Hepatocyte (in vitro differentiated cells): Measurements from ENCODE around the gene TSHZ1. TPM values are rescaled to one million over a fixed set of nuclear protein-coding genes. Genes with fewer than 3 reads are reported as not detected.

Experiments used
- DNase-seq: peaks from one replicate; pipeline ENCODE4 v3.0.0-alpha.2; 2016; ENCODE audit warnings: low spot score
- H2AFZ ChIP-seq: fragments of 200-600 bp; sonication (generic); 2 replicates; pipeline ENCODE4 v1.6.0; 2016; ENCODE audit warnings: antibody characterized with exemption, mild to moderate bottlenecking
- H3K27ac ChIP-seq: fragments of 200-600 bp; sonication (generic); 2 replicates; pipeline ENCODE4 v1.5.1; 2016; ENCODE audit warnings: mild to moderate bottlenecking
- H3K27me3 ChIP-seq: fragments of 200-600 bp; sonication (generic); 2 replicates; pipeline ENCODE4 v1.6.1; 2016
- H3K36me3 ChIP-seq: fragments of 200-600 bp; sonication (generic); replicated peaks from 2 replicates; pipeline ENCODE4 v1.5.1; 2016; ENCODE audit warnings: low read depth; ENCODE audit not compliant: insufficient read depth
- H3K4me1 ChIP-seq: fragments of 200-600 bp; sonication (generic); 2 replicates; pipeline ENCODE4 v1.5.1; 2016; ENCODE audit warnings: mild to moderate bottlenecking, moderate library complexity; ENCODE audit not compliant: insufficient read depth
- H3K4me2 ChIP-seq: fragments of 200-600 bp; sonication (generic); 2 replicates; pipeline ENCODE4 v1.6.0; 2016
- H3K4me3 ChIP-seq: fragments of 200-600 bp; sonication (generic); 2 replicates; pipeline ENCODE4 v1.5.1; 2016; ENCODE audit warnings: mild to moderate bottlenecking
- H3K79me2 ChIP-seq: fragments of 200-600 bp; sonication (generic); 2 replicates; pipeline ENCODE4 v1.6.0; 2017; ENCODE audit warnings: mild to moderate bottlenecking
- H3K9me2 ChIP-seq: fragments of 200-600 bp; sonication (generic); replicated peaks from 2 replicates; pipeline ENCODE4 v1.6.0; 2017; ENCODE audit warnings: mild to moderate bottlenecking; ENCODE audit not compliant: insufficient read depth
- H3K9me3 ChIP-seq: fragments of 200-600 bp; sonication (generic); 2 replicates; pipeline ENCODE4 v1.5.1; 2016; ENCODE audit warnings: low read depth, mild to moderate bottlenecking
- H4K20me1 ChIP-seq: fragments of 200-600 bp; sonication (generic); 2 replicates; pipeline ENCODE4 v1.6.0; 2016; ENCODE audit warnings: mild to moderate bottlenecking; ENCODE audit not compliant: insufficient read depth, poor library complexity, severe bottlenecking
- EZH2 ChIP-seq: fragments of 200-600 bp; sonication (generic); IDR thresholded peaks from 2 replicates; pipeline ENCODE4 v1.6.1; 2016; ENCODE audit warnings: antibody characterized with exemption, mild to moderate bottlenecking, borderline replicate concordance
- EZH2phosphoT487 ChIP-seq: fragments of 200-600 bp; sonication (generic); IDR thresholded peaks from one replicate; pipeline ENCODE4 v1.6.1; 2018; ENCODE audit warnings: antibody characterized with exemption, mild to moderate bottlenecking, low read depth, moderate library complexity; ENCODE audit not compliant: unreplicated experiment, severe bottlenecking
- WGBS: methylation state at CpG from one replicate; pipeline ENCODE4 v1.1.6; 2016; ENCODE audit warnings: low lambda C conversion rate; ENCODE audit errors: missing lambda C conversion rate; 5-methylcytosine and 5-hydroxymethylcytosine counted together
- polyA plus RNA-seq: library from polyadenylated mRNA; unstranded; fragments of >200 nt; fragmentation: Nextera tagmentation; extraction: Ambion mirVana; gene quantifications from 2 replicates; pipeline ENCODE4 v1.2.1, GENCODE V29; 2016
- total RNA-seq: library from RNA; depleted of rRNA; stranded (reverse); fragments of >200 nt; gene quantifications from 2 replicates; pipeline ENCODE4 v1.2.3, GENCODE V29; 2014
- TF ChIP-seq, protein P1 (sequence below): fragments of 200-600 bp; sonication (generic); IDR thresholded peaks from 2 replicates; pipeline ENCODE4 v1.5.1; 2016; ENCODE audit warnings: antibody characterized with exemption, mild to moderate bottlenecking; ENCODE audit not compliant: poor library complexity

TSHZ1 gene
- total and polyA plus RNA-seq, 2 experiments from 2014 or later = 8.5 to 13.1 TPM

DNA sequence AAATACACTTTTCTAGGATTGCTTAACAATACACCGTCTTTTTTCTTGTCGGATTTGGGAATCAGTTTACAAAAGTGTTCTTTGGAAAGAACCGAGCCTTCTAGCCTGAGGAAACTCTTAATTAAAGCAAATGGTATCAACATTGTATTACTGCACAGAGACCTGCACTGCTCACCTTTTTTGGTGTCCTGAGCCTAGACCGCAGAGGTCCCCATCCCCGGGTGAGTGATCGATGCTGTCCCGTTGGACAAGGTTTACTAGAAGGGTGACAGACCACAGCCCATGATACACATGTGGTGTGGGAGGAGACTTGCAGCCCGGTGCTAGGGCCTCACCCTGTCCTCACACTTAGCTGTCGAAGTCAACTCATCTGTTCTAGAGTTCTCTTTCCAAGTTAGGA, 55.3 kb downstream of the TSHZ1 start:
- Histone ChIP-seq H3K4me2 (peak overlapping the region; percentile 52), H3K4me3 (no peak overlapping the region), H3K36me3 (no peaks in the 10 kb centered on the region), H3K79me2 (peaks cover 77% of the 10 kb centered on the region), H4K20me1 (peaks cover 21% of the 10 kb centered on the region), H2AFZ (no peak overlapping the region), H3K27ac (no peak overlapping the region), H3K4me1 (no peaks in the 10 kb centered on the region), H3K27me3 (no peaks in the 10 kb centered on the region), H3K9me2 (no peaks in the 10 kb centered on the region), H3K9me3 (no peaks in the 10 kb centered on the region)
- TF ChIP-seq, protein P1, sequence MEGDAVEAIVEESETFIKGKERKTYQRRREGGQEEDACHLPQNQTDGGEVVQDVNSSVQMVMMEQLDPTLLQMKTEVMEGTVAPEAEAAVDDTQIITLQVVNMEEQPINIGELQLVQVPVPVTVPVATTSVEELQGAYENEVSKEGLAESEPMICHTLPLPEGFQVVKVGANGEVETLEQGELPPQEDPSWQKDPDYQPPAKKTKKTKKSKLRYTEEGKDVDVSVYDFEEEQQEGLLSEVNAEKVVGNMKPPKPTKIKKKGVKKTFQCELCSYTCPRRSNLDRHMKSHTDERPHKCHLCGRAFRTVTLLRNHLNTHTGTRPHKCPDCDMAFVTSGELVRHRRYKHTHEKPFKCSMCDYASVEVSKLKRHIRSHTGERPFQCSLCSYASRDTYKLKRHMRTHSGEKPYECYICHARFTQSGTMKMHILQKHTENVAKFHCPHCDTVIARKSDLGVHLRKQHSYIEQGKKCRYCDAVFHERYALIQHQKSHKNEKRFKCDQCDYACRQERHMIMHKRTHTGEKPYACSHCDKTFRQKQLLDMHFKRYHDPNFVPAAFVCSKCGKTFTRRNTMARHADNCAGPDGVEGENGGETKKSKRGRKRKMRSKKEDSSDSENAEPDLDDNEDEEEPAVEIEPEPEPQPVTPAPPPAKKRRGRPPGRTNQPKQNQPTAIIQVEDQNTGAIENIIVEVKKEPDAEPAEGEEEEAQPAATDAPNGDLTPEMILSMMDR = no peak
- TF ChIP-seq EZH2phosphoT487 = no peak
- TF ChIP-seq EZH2 = no peak
- 69% methylated on average over 9 of the region's 9 CpGs for WGBS
- DNase-seq = no peak

DNA sequence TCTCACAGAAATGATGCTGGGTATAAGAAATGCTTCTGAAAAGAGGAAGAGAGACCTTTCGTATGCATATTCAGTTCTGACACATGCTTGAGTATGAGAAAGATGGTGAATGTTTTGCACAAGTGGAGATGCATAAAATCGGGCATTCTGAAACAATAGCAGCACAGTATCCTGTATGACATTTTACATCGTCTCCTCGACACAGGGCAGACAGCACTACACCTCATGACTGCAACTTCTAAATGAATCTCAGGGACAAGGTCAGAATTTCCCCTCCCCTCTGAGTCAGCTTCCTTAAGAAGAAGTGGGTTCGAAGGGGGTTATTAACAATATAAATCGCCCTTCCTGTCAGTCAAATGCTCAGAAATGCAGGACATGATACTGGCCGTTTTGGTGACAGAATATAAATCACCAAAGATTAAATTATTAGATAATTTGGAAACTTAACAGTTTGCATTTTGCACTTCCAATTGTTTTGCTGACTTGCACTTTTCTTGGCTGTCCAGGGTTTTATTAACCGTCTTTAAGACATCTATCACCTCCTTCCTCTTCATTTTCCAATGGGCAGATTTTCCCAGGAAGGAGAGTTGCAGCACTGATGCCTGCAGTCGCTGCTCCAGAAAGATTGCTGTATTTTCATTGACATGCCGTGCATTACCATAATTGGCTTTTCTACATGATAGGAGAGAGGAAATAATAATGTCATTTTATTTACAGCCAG, 57.2 kb downstream of the TSHZ1 start:
- WGBS = 86% methylated on average over 10 of the region's 10 CpGs
- Histone ChIP-seq H2AFZ (no peak overlapping the region), H3K4me1 (no peaks in the 10 kb centered on the region), H3K27ac (no peak overlapping the region), H3K9me2 (no peaks in the 10 kb centered on the region), H4K20me1 (peaks cover 19% of the 10 kb centered on the region), H3K27me3 (no peaks in the 10 kb centered on the region), H3K4me3 (no peak overlapping the region), H3K9me3 (no peaks in the 10 kb centered on the region), H3K79me2 (peaks cover 82% of the 10 kb centered on the region), H3K36me3 (no peaks in the 10 kb centered on the region), H3K4me2 (no peak overlapping the region)
- TF ChIP-seq EZH2 (no peak), EZH2phosphoT487 (no peak)
- TF ChIP-seq, protein P1 = no peak
- no peak for DNase-seq

DNA sequence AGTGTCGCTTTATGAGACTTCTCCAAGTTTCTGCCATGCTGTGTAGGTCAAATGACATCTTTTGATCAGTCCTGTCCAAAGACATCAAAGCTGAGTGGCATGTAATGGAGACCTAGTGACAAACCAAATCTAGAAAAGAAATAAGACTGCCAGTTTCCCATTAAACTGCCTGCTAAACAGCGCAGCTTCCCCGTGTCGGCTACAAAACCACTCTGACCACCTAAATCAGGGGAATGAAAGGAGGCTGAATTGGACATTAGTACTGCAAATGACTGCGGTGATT, 57.7 kb downstream of the TSHZ1 start:
- Histone ChIP-seq H3K27me3 (no peaks in the 10 kb centered on the region), H4K20me1 (peaks cover 19% of the 10 kb centered on the region), H3K9me3 (no peaks in the 10 kb centered on the region), H3K4me1 (no peaks in the 10 kb centered on the region), H3K9me2 (no peaks in the 10 kb centered on the region), H3K4me3 (no peak overlapping the region), H3K79me2 (peaks cover 82% of the 10 kb centered on the region), H3K4me2 (no peak overlapping the region), H3K27ac (no peak overlapping the region), H3K36me3 (no peaks in the 10 kb centered on the region), H2AFZ (no peak overlapping the region)
- 81% methylated on average over 5 of the region's 5 CpGs for WGBS
- no peak for TF ChIP-seq EZH2
- no peak for TF ChIP-seq EZH2phosphoT487
- TF ChIP-seq, protein P1 = no peak
- DNase-seq = no peak
